HG03175 (cell line): ENCODE results near the gene RIMS4.

Source experiments
- ATAC-seq: cut with Tn5 transposase; IDR thresholded peaks from one replicate; pipeline ENCODE4 v1.9.1; 2021; ENCODE audit warnings: mild to moderate bottlenecking, moderate library complexity; ENCODE audit not compliant: unreplicated experiment

RIMS4 gene

DNA sequence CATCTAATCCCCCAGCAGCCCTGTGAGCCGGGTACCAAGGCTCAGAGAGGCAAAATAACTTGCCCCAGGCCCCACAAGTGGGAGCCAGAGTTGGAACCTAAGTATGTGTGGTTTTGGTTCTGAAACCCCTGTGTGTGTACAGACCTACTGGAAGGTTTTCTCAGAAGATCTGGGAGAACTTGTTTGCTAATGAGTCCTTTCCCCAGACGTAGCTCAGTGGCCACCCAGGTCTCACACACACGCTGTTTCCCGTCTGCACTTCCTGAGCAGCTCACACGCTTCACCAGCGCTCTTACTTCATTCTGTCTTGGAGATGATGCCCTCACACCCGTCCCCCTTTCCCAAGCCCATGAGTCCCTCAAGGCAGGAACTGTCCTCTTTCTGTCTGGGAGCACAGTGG, 87.0 kb downstream of the RIMS4 start:
- ATAC-seq = no peak

DNA sequence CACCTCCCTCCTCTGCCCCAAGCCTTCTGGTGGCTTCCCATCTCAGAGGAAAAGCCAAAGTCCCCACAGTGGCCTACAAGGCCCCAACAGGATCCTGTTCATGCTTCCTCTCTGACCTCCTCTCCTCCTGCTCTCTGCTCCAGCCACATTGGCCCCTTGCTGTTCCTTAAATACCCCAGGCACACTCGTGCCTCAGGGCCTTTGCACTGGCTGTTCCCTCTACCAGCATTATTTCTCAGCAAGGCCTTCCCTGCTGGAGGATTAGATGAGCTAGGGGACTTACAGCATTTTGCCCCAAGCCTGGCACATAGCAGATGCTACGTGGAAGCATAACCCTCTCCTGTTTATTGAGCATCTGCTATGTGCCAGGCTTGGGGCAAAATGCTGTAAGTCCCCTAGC, 87.4 kb downstream of the RIMS4 start:
- no peak for ATAC-seq

DNA sequence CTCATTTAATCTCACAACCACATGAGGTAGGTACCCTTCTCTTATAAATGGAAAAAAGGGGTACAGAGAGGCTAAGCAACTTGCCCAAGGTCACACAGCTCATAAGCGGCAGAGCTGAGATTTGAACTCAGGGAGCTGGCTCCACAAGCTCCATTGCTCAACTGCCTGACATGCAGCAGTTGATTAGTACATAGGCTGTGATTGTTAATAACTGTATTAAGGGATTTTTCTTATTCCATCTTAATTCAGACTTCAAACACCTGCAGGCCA, 88.6 kb downstream of the RIMS4 start:
- no peak for ATAC-seq

DNA sequence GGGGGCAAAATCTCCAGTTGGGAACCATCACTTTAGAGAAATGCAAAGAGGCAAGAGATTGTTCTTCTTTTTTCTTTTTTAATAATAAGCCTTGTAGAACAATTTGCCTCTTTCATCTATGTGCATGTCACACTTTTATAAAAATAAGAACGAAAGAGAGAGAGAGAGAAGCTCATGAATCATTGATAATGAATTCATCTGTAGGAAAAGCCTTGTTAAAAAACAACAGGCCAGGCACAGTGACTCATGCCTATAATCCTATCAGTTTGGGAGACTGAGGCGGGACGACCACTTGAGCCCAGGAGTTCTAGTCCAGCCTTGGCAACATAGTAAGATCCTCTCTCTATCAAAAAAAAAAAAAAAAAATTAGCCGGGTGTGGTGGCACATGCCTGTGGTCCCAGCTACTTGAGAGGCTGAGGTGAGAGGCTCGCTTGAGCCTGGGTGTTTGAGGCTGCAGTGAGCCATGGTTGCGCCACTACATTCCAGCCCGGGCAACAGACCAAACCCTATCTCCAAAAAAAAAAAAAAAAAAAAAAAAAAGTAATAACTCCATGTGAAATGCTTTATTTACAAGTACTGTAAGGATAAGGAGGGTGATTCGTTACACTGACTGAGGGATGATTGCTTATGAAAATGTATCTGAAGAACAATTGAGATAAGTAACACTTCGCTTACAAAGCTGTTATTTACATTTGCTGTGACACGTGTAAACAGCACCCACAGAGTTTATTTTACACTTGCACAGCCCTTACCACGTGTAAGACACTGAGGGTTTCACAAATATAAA, 89.2 kb downstream of the RIMS4 start:
- ATAC-seq = no peak

DNA sequence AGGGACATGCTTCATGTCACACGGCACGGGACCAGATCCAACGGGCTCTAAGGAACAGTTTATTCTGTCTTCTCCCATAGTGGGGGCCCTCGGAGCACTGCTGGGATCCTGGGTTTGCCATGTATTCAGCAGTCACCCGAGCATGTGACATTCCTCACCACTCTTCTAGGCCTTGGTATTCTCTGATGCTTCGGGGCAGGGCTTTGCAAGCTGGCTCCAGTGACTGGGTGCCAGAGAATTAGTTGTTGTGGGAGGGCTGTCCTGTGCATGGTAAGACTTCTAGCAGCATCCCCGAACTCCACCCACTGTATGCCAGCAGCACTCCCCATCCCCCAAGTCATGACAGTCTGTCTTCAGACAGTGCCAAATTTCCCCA, 89.7 kb downstream of the RIMS4 start:
- no peak for ATAC-seq

DNA sequence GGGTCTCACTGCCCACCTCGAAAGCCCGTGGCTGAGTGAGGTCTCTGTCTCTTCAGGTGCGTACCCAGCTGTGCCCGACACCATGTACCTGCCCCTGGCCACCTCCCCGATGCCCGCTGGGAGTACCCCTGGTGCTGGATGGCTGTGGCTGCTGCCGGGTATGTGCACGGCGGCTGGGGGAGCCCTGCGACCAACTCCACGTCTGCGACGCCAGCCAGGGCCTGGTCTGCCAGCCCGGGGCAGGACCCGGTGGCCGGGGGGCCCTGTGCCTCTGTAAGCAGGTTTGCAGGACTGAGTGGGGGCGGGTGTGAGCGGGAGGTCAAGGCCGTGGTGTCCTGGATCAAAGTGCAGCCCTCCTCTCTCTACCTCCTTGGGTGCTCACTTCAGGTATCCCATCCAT, 90.5 kb downstream of the RIMS4 start:
- ATAC-seq = no peak

DNA sequence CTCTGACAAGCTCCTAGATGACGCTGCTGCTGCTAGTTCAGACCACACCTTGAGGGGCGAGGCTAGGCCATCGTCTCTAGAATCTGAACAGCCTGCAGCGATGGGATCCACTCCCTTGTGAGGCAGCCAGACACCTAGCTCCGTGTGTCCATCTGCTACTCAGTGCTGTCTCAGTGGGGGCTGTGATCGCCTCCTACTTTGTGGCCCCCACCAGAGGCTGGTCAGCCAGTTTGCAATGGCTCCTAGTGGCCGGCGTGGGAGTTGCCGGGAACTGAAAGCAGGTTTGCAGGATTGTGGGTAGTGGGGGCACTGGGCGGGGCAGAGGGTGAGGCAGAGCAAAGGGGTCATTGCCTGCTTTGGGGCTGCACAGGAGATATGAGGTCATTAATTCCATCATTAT, 92.4 kb downstream of the RIMS4 start:
- no peak for ATAC-seq

DNA sequence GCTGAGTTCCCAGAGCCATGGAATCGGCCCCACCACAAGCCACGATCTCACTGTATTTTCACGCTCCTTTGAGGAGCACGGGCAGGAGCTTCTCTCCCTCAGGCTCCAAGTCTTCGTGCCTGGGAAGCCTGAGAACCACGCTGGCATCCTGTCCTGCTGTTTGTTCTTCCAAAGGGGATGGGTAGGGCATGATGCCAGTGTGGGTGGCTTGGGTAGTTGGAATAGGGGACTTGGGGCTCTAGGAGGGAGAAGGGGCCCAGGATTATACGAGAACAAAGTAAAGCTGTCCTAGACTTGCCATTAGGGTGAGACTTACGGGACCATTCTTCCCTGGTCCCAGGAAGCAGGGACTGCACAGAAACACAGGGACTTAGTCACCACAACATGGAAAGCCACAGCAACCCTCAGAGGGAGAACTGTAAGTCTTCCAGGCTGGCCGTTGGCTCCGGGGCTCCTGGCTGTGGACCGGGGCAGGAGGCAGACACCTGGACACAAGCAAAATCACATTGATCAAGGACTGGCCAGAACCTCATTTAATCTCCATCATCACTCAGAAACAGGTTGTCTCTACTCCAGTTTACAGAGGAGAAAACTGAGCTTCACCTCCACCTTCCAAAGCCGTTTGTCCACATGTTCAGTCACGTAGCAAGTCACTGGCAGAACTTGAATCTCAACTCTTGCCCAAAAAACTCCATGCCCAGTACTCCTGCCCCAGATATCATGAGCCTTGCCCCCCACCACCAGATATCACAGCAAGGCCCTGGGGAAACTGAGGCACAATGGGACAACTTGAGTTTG, 93.8 kb downstream of the RIMS4 start:
- no peak for ATAC-seq

DNA sequence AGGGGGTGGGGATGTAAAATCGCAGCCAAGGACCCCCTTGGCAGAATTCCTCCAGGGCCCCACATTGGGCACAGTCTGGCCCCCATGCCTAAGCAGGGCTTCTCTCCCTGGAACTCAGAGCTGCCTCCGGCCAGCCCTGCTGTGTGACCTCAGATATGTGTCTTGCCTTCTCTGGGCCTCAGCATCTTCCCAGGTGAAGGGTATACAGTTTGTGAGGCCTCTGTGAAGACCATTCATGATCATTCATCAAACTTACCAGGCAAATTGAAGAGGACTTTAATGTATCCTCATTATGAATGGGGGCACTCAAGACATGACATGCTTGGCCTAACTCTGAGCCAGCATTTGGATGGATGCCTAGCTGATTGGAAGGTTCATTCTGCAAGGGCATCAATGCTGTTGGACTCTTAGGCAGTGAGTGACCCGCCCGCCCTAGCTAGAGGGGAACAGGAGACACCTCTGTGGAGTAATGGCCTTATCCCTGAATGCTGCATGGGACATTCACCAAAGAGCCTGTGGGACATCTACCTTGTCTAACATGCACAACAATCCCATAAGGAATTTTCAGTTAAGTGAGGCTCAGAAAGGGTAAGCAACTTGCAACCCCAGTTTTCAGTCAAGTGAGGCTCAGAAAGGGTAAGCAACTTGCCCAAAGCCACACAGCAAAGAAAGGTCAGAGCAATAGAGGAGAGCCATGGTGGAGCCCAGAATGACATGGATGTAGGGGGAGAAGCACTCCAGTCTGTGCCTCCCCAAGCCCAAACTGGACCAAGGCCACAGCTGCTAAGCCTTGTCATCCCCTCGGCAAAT, 94.6 kb downstream of the RIMS4 start:
- ATAC-seq = no peak

DNA sequence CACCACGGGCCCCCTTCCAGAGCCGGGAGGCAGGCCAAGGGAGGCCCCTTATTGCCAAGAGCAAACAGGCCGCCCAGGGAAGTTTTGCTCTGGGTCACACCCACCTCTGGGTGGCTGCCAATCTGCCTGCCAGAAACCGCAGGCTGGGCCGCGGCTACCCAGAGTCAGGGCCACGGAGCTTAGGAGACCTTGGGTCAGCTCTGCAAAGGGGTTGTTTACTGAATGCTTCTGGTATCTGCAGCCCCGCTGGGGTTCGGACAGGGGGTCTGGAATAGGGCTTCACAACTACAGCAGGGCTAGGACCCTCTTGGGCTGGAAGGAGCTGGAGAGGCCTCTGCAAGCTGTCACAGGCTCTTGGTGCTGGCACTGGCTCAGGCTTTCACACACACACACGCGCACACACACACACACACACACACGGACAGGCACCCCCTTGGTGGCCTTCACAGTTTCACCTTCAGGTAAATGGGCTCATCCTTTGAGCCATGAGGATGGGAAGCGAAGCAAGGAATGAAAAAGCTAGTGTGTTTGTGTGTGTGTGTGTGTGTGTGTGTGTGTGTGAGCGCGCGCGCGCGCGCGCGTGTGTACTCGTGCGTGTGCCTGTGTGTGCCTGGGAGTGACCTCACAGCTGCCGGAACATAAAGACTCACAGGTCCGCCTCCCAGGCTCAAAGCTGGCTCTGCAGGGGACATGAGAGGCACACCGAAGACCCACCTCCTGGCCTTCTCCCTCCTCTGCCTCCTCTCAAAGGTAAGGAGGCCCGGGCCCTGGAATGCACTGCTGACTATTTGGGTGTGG, 95.4 kb downstream of the RIMS4 start, which contains the start of gene CCN5:
CCN5 (plus strand) TSS at position 669 of the 798 bp plus-strand sequence; CDS start at position 691, 22 bp downstream.
- ATAC-seq = no peak

DNA sequence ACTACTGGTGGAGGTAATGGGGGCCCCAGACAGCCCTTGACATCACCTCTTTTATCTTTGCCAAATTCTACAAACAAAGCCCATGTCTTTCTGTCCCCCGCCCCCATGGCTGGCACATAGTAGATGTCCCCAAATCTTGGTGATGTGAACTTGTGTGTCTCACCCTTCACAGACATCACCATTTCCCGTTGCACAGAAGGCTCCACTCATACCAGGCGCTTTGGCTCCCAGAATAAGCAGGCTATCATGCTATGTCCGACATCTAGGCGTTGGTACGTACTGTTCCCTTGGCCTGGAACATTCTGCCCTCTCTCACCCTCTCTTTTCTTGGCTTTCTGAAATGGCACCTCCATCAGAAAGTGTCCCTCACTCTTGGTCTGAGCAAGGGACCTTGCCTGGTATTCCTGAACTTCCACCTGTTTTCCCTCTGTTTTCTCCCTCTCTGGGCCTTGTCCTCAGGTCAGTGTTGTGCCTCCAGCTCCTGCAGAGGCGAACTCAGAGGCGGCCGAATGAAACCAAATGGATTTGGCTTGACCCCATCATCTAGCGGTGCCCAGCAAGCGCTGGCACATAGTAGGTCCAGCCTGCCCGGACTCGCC, 96.1 kb downstream of the RIMS4 start:
- no peak for ATAC-seq

DNA sequence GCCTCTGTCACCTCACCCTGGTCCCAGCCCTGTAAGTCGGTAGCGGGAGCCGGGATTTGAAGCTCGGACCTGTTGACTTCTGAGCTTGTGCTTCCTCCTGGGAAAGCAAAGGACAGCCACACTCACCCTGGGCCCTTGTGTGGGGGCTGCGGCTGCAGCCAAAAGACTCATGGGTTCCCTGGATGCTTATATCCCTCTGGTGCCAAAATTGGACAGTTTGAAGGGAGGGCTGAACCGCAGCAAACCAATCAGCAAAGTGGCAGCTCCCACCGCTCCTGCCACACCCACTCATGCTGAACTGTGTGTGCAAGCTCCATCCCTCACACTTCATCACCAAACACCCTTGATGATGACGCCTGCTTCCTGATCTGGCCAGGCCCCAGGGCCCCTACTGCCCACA, 99.1 kb downstream of the RIMS4 start:
- ATAC-seq = no peak

DNA sequence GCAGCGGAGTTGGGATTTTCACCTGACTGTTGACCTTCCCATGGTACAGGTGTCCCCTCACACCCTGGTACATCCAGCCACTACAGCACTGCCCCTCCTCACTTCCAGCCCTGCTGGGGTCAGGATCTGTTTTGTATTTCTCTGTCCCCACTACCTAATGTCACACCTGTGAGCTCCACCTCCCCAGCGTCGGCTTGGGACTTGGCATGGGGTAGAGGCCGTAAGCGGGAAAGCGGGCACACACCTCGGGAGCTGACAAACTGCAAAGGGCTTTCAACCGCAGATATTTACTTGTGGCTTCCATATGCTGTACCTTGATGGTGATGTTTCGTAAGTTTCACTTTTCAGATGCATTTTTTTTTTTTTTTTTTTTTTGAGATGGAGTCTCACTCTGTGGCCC, 100.5 kb downstream of the RIMS4 start:
- no peak for ATAC-seq

DNA sequence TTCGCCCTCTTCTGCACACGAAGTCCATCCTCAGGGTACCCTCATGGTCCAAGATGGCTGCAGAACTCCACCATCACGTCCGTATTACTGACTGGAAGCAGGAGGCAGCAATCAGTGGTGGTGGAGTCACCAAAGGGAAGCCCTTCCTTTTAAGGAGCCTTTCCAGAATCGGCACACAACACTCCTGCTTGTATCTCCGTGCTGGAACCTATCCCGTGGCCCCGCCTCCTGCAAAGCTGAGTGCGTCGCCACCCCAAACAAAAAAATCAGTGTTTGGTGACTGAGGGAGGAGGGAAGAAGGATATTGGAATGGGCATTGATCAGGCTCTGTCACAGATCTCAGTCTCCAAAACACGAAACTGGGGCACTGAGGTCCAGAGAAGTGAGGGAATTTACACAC, 101.0 kb downstream of the RIMS4 start:
- ATAC-seq = no peak

DNA sequence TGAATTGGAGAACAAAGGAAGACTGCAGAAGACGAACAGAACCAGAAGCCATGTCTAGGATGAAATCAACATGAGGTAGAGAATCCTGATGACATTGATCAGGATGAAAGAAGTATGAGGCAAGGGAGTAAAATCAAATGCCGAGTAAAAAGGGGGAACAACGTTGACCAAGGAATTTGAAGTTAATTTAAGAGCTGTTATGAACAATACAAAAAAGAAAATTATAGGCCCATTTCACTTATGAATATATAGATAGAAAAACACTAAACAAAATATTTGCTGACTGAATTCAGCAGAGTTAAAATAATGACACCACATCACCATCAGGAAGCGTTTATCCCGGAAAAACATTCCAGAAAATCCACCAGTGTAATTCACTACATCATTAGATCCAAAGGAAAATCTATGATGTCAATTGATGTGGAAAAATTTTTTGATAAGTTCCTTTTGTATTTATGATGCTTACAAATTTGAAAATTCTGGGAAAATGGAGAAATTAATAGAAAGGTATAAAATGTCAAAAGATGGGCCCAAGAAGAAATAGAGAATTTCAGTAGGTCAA, 103.2 kb downstream of the RIMS4 start:
- ATAC-seq = no peak

DNA sequence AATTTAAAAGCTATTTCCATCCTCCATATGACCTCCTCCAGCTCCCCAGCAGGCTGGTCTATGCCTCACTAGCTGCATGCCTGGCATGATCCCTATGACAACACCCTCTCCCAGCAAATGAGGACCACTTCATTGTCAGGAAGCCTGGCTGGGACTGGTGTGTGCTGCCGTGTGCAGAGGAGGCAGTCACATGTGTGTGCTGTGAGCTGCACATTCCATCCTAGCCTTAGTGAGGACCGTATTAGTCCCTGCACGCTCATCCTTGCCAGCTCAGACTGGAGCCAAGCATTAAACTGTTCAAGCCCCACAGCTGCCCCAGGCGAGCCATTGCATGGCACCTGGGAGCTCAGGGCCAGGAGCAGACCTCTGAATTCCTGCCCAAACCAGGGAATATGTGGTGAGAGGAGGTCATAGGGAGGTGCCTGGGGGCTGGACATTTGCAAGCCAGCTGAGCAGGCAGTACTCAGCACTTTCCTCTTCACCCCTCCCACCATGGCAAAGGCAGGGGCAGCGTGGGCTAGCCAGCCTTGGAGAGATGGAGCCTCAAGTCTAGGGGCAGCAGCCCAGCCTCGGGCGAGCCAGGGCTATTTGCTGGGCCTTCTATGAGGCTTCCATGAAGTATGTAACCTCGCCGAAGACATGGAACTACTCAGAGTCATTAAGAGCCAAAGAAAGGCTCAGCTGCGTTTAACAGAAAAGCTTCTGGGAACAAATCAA, 103.9 kb downstream of the RIMS4 start:
- ATAC-seq = no peak

DNA sequence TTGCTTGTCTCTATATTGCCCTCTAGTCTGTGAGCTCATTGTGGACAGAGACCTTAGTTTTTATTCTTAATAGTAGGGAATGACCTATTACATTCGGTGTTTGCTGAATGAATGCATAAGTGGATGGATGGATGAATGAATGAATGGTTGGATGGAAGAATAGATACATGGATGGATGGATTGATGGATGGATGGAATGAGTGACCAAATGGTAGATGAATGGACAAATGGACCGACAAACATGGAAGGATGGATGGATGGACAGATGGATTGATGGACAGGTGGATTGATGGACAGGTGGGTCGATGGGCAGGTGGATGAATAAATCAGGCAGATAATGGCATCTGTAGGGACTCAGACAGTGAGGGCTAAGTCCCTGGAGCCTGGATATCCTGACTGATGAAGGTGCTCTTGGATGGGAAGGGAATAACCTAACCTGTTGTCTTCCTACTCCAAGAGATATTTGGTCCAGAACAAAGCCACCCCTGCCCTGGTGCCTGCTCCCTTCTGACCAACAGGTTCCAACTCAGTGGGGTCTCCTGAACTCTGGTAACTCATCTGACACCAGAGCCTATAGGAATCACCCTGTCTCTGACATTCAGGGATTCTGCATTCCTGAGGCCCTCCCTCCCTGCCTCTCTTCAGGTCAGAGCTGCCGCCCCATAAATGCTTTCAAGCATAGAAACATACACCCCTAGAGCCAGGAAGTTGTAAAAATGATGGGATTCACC, 104.8 kb downstream of the RIMS4 start:
- no peak for ATAC-seq

DNA sequence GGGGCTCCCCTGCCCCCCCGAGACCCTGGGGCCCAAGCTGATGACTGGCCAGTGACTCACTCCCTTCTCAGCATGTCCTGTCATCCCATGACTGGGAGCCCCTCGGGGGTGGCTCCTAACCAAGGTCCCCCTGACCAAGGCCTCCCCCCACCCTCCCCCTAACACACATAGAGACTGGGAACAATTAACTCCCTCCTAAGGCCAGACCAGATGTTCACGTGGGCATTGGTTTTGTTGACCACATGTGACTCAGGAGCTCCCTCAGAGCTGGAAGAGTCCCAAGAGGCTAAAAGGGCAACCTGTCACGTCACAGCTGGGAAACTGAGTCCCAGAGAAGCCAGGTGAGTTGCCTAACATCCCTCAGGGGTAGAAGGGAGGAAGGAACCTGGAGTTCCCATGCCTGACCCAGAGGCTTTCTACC, 105.8 kb downstream of the RIMS4 start:
- no peak for ATAC-seq

DNA sequence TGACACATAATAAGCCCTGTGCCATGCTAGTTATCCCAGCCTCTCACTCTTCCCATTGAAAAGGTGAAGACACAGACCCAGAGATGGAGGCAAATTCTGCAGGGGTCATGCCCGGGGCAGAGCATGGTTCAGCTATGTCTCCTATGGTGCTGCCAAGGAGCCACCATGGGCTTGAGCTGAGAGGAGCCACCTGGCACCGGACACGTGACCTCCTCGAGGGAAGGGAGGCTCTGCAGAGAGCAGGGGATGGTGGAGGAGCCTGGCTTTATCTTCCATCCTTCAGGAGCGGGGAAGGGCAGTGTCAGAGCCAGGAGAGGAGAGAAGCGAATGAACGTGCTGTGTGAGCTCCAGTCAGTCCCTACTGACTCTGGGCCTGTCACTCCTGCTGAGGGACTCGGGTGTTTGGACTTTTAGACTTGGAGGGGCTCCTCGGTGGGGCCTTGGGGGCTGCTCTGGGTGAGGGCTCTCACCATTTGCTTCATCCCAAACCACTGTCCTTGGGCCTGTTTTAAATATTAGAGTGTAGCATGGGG, 106.3 kb downstream of the RIMS4 start:
- ATAC-seq = no peak
